GM12801 (cell line): ENCODE data around the gene YJEFN3.

Experiments used
- TF ChIP-seq, protein P1 (sequence below): IDR thresholded peaks from one replicate; pipeline ENCODE4 v1.5.1; 2011; ENCODE audit warnings: control low read depth; ENCODE audit not compliant: insufficient read length; ENCODE audit errors: extremely low read depth

The YJEFN3 gene

DNA sequence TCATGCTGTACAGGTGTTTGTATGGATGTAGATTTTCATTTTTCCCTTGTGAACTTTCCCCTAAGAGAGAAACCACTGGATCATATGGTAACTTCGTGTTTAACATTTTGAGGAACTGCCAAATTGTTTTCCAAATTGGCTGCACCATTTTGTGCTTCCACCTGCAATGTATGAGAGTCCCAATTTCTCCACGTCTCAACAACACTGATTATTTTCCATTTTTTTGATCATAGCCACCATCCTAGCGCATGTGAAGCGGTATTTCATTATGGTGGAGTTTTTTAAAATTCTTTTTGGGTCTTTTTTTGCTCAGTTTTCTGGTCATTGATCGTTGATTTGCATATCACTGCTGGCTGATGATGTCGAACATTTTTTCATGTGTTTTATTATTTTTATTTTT, 7.7 kb upstream of the YJEFN3 start:
- TF ChIP-seq, protein P1, sequence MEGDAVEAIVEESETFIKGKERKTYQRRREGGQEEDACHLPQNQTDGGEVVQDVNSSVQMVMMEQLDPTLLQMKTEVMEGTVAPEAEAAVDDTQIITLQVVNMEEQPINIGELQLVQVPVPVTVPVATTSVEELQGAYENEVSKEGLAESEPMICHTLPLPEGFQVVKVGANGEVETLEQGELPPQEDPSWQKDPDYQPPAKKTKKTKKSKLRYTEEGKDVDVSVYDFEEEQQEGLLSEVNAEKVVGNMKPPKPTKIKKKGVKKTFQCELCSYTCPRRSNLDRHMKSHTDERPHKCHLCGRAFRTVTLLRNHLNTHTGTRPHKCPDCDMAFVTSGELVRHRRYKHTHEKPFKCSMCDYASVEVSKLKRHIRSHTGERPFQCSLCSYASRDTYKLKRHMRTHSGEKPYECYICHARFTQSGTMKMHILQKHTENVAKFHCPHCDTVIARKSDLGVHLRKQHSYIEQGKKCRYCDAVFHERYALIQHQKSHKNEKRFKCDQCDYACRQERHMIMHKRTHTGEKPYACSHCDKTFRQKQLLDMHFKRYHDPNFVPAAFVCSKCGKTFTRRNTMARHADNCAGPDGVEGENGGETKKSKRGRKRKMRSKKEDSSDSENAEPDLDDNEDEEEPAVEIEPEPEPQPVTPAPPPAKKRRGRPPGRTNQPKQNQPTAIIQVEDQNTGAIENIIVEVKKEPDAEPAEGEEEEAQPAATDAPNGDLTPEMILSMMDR = no peak

DNA sequence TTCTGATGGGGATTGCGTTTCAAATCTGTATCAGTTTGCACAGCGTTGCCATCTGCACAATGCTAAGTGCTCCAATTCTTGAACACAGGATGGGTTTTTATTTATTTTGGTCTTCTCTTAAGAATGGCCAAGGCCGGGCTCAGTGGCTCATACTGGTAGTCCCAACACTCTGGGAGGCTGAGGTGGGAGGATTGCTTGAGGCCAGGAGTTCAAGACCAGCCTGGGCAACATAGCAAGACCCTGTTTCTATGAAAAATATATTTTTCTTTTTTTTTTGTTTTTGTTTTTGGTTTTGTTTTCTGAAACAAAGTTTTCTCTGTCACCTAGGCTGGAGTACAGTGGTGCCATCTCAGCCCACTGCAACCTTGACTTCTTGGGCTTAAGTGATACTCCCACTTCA, 5.5 kb upstream of the YJEFN3 start:
- TF ChIP-seq, protein P1 = no peak

DNA sequence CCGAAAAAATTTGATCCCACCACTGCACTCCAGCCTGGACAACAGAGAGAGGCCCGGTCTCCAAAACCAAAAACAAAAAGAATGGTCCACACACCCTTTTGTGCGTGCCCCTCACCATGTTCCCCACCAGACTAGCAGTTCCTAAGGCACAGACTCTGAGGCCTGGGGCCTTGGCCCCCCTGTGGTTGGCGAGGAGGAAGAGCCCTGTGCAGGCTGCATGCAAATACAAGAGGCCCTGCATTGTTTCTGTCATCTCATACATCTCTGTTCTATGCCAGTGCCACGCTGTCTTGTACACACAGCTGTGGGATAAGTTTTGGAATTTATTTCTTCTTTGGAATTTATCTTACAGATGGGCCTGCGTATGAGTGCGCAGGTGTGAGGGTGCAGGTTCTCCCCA, 4.7 kb upstream of the YJEFN3 start:
- TF ChIP-seq, protein P1 = no peak

DNA sequence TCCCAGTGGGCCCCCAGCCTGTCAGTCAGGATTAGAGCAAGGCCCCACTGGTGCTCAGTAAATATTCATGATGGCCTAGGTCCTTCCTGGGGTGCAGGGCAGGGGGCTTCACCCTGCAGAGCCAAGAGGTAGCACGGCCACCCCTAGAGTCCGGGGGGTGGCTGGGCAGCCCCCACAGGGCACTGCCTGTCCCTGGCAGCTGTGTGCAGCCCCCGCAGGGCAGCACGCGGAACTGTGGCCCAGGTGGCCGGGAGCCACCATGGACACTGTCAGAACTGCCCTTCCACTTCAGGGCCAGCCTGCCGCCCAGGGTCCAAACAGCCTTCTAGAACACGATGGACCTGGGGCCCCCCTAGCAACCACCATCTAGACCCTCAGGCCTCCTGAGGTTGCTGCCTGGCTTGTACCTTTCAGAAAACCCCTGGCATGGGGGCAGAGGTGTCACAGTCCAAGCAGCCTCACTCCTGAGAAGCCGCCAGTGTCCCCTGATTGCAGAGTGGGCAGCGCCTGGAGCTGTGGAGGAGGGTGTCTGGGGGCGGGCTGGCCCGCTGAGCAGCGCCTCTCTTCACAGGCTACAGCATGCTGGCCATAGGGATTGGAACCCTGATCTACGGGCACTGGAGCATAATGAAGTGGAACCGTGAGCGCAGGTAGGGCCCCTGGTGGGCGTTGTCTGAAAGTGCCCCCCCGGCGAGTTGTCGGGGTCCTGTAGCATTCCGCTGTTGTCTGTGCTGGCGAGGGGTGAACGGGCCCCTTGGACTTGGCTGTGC, 2.9 kb upstream of the YJEFN3 start:
- TF ChIP-seq, protein P1 = no peak

DNA sequence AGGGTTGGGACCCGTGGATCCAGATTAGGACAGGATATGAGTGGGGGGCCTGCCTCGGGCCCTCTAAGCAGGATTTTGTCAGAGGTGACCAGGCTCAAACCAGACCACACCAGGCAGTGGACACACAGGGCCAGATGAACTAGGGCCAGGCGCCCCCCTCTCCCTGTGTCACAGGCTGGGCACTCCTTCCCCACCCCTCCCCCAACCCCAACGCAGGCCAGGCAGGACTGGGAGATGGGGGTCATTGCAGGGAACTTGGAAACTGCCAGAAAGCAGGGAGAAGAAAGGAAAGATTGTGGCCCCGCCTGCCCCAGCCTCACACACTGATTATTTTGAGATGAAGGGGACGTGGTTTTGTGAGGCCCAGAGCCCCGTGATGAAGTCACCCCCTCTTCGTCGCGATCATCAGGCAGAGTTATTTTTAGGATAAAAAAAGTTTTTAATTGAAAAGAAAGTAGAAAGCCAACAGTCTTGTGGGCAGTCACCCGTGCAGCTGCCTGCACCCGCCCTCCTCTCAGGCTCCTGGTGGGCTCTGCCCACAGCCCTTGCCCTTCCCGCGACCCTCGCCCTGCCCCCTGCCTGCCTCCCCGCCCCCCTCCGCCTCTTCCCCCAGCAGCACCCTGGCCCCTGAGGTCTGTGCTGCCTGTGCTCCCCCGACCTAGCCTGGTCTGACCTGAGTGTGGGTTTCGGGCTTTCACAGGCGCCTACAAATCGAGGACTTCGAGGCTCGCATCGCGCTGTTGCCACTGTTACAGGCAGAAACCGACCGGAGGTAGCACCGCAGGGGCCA, 1.9 kb upstream of the YJEFN3 start:
- TF ChIP-seq, protein P1 = no peak

DNA sequence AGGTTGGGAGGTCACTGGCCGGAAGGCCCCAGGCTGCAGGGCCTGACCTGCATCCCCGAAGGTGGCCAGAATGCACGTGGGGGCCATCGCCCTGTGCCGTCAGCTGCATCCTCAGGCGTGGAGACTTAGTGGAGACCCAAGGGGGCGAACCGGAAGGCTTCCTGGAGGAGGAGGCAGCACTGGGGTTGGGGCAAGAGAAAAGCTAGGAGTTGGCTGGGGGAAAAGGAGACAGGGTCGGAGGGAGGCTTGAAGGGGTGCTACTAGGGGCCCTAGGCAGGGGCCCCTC, 1.4 kb upstream of the YJEFN3 start:
- TF ChIP-seq, protein P1 = no peak

DNA sequence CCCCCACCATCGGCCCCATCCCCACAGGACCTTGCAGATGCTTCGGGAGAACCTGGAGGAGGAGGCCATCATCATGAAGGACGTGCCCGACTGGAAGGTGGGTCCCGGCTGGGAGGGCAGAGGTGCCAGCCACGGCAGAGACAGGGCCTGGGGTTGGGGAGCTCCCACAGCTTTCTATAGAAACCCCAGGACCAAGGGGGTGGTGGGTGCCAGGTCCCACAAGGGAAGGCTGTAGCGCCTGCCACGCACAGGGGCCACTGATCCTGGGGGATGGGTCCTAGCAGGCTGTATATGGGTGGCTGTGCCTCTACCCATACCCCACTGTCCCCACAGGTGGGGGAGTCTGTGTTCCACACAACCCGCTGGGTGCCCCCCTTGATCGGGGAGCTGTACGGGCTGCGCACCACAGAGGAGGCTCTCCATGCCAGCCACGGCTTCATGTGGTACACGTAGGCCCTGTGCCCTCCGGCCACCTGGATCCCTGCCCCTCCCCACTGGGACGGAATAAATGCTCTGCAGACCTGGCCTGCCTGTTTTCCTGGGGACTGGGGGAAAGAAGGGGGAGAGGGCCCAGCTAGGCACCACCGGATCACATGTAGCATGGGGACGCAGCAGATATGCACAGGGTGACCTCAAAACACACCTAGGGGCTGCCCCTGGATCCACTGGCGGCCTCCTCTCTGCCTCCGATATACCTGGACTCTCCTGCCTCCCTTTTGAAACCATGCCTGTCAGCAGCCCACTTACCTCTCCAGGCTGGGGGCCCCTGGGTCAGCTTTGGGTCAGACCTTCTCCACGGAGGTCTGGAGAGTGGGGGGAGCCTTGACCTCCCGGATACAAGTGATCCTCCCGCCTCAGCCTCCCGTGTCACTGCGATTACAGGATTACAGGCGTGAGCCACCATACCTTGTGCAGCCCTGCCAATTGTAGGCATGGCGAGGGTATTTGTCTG, 761 bp upstream of the YJEFN3 start:
- TF ChIP-seq, protein P1 = no peak
